HCT116 (cell line): ENCODE measurements around the gene MAPKBP1. TPM values are rescaled to one million over a fixed set of nuclear protein-coding genes. Genes with fewer than 3 reads are reported as not detected.

Experiments used
- ATAC-seq: fragments of 200-7000 bp; cut with Tn5 transposase; 2 replicates; pipeline ENCODE4 v1.9.1; 2020; ENCODE audit warnings: mild to moderate bottlenecking, moderate library complexity
- BruUV-seq: library from RNA; stranded (reverse); fragments of 400-500 nt; replicated peaks from 2 replicates; lab custom pipeline; 2021; lab: Mats Ljungman, UMichigan
- CTCF ChIA-PET: fragments of 300-600 bp; sonication (Branson Sonifier 250); formaldehyde crosslinking; loops from one replicate; lab custom pipeline; 2021; ENCODE audit warnings: antibody characterized with exemption; lab: Charles Lee
- POLR2A ChIA-PET: fragments of 300-600, 350-600 bp; sonication (Branson Sonifier 250); formaldehyde crosslinking; loops from one replicate; lab custom pipeline; 2021; ENCODE audit warnings: antibody characterized with exemption; lab: Charles Lee
- RAD21 ChIA-PET, 2 experiments: fragments of 300-600 bp; sonication (Branson Sonifier 250); formaldehyde crosslinking; loops; one replicate each; lab custom pipeline; 2023; ENCODE audit warnings: low total read pairs in 2 of 2; ENCODE audit not compliant: uncharacterized antibody in 2 of 2, unreplicated experiment in 2 of 2, low non-redundant PET in 1 of 2; lab: Charles Lee
- DNase-seq: peaks from one replicate; pipeline ENCODE4 v3.0.0-alpha.2; 2010; ENCODE audit warnings: low read depth, low spot score
- H2AFZ ChIP-seq: fragments of 200-600 bp; shearing (Covaris generic), sonication (generic); 2 replicates; pipeline ENCODE4 v1.6.1; 2017; ENCODE audit warnings: low read depth, mixed run types, mixed read lengths, antibody characterized with exemption, low read length; ENCODE audit not compliant: poor library complexity, severe bottlenecking
- H3K27ac ChIP-seq: 2 replicates; pipeline ENCODE4 v1.5.1; 2012; ENCODE audit warnings: low read depth, low read length
- H3K27me3 ChIP-seq: fragments of 200-600 bp; sonication (generic); 2 replicates; pipeline ENCODE4 v1.6.1; 2016; ENCODE audit warnings: mixed run types, low read length, mixed read lengths; ENCODE audit not compliant: insufficient read depth
- H3K36me3 ChIP-seq, 2 experiments: fragments of 200-500 bp in 1 of 2; fragments of 200-600 bp in 1 of 2; sonication (Bioruptor generic) in 1 of 2; sonication (generic) in 1 of 2; 2 replicates each; pipeline versions ENCODE4 v1.5.1 to v1.6.1; 2014 to 2016; ENCODE audit warnings: low read length in 2 of 2, inconsistent platforms in 1 of 2, mixed read lengths in 1 of 2, mixed run types in 1 of 2; ENCODE audit not compliant: insufficient read depth in 2 of 2, control insufficient read depth in 1 of 2
- H3K4me1 ChIP-seq, 2 experiments: fragments of 200-600 bp in 1 of 2; sonication (generic) in 1 of 2; 2 replicates each; pipeline versions ENCODE4 v1.5.1 to v1.6.1; 2012 to 2017; ENCODE audit warnings: low read length in 2 of 2, inconsistent platforms in 1 of 2, mild to moderate bottlenecking in 1 of 2, mixed read lengths in 1 of 2, mixed run types in 1 of 2, moderate library complexity in 1 of 2; ENCODE audit not compliant: insufficient read depth in 2 of 2, control insufficient read depth in 1 of 2
- H3K4me2 ChIP-seq: fragments of 200-600 bp; sonication (generic); 2 replicates; pipeline ENCODE4 v1.6.1; 2017; ENCODE audit warnings: mixed run types, low read length, mixed read lengths
- H3K4me3 ChIP-seq, 2 experiments: fragments of 200-600 bp in 1 of 2; sonication (generic) in 1 of 2; replicated peaks in 1 of 2; 2 replicates each; pipeline ENCODE4 v1.5.1; 2011 to 2016; ENCODE audit warnings: low read length in 2 of 2, control low read depth in 1 of 2, low read depth in 1 of 2, mild to moderate bottlenecking in 1 of 2, mixed read lengths in 1 of 2, mixed run types in 1 of 2
- H3K79me2 ChIP-seq: fragments of 200-600 bp; sonication (generic); 2 replicates; pipeline ENCODE4 v1.6.1; 2017; ENCODE audit warnings: mild to moderate bottlenecking, mixed run types, low read length, moderate library complexity, mixed read lengths; ENCODE audit not compliant: insufficient read depth
- H3K9ac ChIP-seq: fragments of 200-600 bp; sonication (generic); 2 replicates; pipeline ENCODE4 v1.6.1; 2016; ENCODE audit warnings: low read length, mixed read lengths
- H3K9me2 ChIP-seq: fragments of 200-600 bp; sonication (generic), shearing (Covaris generic); 2 replicates; pipeline ENCODE4 v1.6.1; 2017; ENCODE audit warnings: mixed run types, mild to moderate bottlenecking, moderate library complexity; ENCODE audit not compliant: insufficient read depth
- H3K9me3 ChIP-seq, 2 experiments: fragments of 200-500 bp in 1 of 2; fragments of 200-600 bp in 1 of 2; sonication (Bioruptor generic) in 1 of 2; sonication (generic) in 1 of 2; 2 replicates each; pipeline ENCODE4 v1.6.1; 2014 to 2017; ENCODE audit warnings: low read length in 2 of 2, mixed read lengths in 2 of 2, inconsistent platforms in 1 of 2, low read depth in 1 of 2, mild to moderate bottlenecking in 1 of 2, mixed run types in 1 of 2, moderate library complexity in 1 of 2; ENCODE audit not compliant: control insufficient read depth in 1 of 2, insufficient read depth in 1 of 2
- H4K20me1 ChIP-seq: fragments of 200-600 bp; sonication (generic), shearing (Covaris generic); 2 replicates; pipeline ENCODE4 v1.6.1; 2017; ENCODE audit warnings: mixed run types, mild to moderate bottlenecking, moderate library complexity; ENCODE audit not compliant: insufficient read depth
- ATF3 ChIP-seq: IDR thresholded peaks from 2 replicates; pipeline ENCODE4 v1.6.1; 2012
- CBX3 ChIP-seq: IDR thresholded peaks from 2 replicates; pipeline ENCODE4 v1.6.1; 2012; ENCODE audit warnings: low read depth
- CEBPB ChIP-seq: IDR thresholded peaks from 2 replicates; pipeline ENCODE4 v1.6.1; 2012; ENCODE audit warnings: low read depth
- CTCF ChIP-seq, 3 experiments: fragments of 200-600 bp in 1 of 3; sonication (generic) in 1 of 3; IDR thresholded peaks in 2 of 3; conservative IDR thresholded peaks in 1 of 3; 2 replicates each; pipeline ENCODE4 v1.5.1; 2012 to 2017; ENCODE audit warnings: low read depth in 2 of 3, low read length in 2 of 3, antibody characterized with exemption in 1 of 3, borderline replicate concordance in 1 of 3, control low read depth in 1 of 3, mild to moderate bottlenecking in 1 of 3, mixed read lengths in 1 of 3, mixed run types in 1 of 3, moderate library complexity in 1 of 3; ENCODE audit not compliant: insufficient read depth in 1 of 3
- EGR1 ChIP-seq: IDR thresholded peaks from 2 replicates; pipeline ENCODE4 v1.6.1; 2012; ENCODE audit warnings: low read depth
- ELF1 ChIP-seq: IDR thresholded peaks from 2 replicates; pipeline ENCODE4 v1.6.1; 2012; ENCODE audit warnings: low read depth, borderline replicate concordance
- EZH2phosphoT487 ChIP-seq: fragments of 200-600 bp; IDR thresholded peaks from 2 replicates; pipeline ENCODE4 v1.6.1; 2018; ENCODE audit warnings: antibody characterized with exemption, borderline replicate concordance
- FOSL1 ChIP-seq: IDR thresholded peaks from 2 replicates; pipeline ENCODE4 v1.6.1; 2012; ENCODE audit warnings: low read depth
- JUND ChIP-seq: IDR thresholded peaks from 2 replicates; pipeline ENCODE4 v1.6.1; 2012
- POLR2A ChIP-seq: IDR thresholded peaks from 2 replicates; pipeline ENCODE4 v1.7.0; 2011; ENCODE audit warnings: borderline replicate concordance; ENCODE audit not compliant: insufficient read depth, insufficient read length; ENCODE audit errors: extremely low read depth
- POLR2AphosphoS5 ChIP-seq: IDR thresholded peaks from 2 replicates; pipeline ENCODE4 v1.6.1; 2011; ENCODE audit warnings: mild to moderate bottlenecking, low read depth, low read length, moderate library complexity
- RAD21 ChIP-seq: IDR thresholded peaks from 2 replicates; pipeline ENCODE4 v1.6.1; 2012; ENCODE audit warnings: low read depth, mild to moderate bottlenecking
- REST ChIP-seq: IDR thresholded peaks from 2 replicates; pipeline ENCODE4 v1.6.1; 2012; ENCODE audit warnings: low read depth
- SIN3A ChIP-seq: IDR thresholded peaks from 2 replicates; pipeline ENCODE4 v1.6.1; 2012; ENCODE audit warnings: low read depth
- SP1 ChIP-seq: IDR thresholded peaks from 2 replicates; pipeline ENCODE4 v1.6.1; 2012; ENCODE audit warnings: low read depth
- ZFX ChIP-seq: fragments of 450-650 bp; IDR thresholded peaks from 2 replicates; pipeline ENCODE4 v1.6.1; 2017
- intact Hi-C: fragments of 100-400 bp; cut with micrococcal nuclease; formaldehyde crosslinking; loops from 2 replicates; pipeline ENCODE4 v1.10.0; 2022
- total RNA-seq: library from RNA; stranded (reverse); gene quantifications from one replicate; pipeline ENCODE4 v1.2.1, GENCODE V29; 2021; ENCODE audit not compliant: unreplicated experiment

Gene MAPKBP1
- total RNA-seq, 1 experiment from 2014 or later: 21.3 TPM

- Histone ChIP-seq H3K9me3 (no peaks in the 10 kb centered on the region), H3K36me3 (no peaks in the 10 kb centered on the region), H2AFZ (no peak overlapping the region), H3K4me3 (no peak overlapping the region), H3K27me3 (no peaks in the 10 kb centered on the region), H3K27ac (no peak overlapping the region), H3K9me2 (no peaks in the 10 kb centered on the region), H4K20me1 (no peaks in the 10 kb centered on the region), H3K4me1 (peaks cover 0 to 8% of the 10 kb centered on the region in 2 experiments; a peak in 2 of 4 replicates), H3K9ac (no peak overlapping the region), H3K4me2 (no peak overlapping the region), H3K79me2 (no peaks in the 10 kb centered on the region)
- ATAC-seq (no peak), DNase-seq (no peak)
- RAD21 ChIA-PET: no interaction called here
- no peak for TF ChIP-seq ZFX
- TF ChIP-seq RAD21: no peak
- TF ChIP-seq FOSL1: no peak
- no peak for TF ChIP-seq CTCF (IDR thresholded peaks at IDR 0.05 in 2 of 3, conservative IDR thresholded peaks at IDR 0.05 in 1 of 3; ENCODE audit: borderline replicate concordance in 1 of 3, insufficient read depth in 1 of 3, low read depth in 2 of 3, low read length in 2 of 3)
- TF ChIP-seq SP1: no peak
- TF ChIP-seq ELF1: no peak
- no peak for TF ChIP-seq CEBPB
- no peak for TF ChIP-seq EGR1
- TF ChIP-seq JUND: no peak
- TF ChIP-seq POLR2AphosphoS5: no peak
- TF ChIP-seq REST: no peak
- TF ChIP-seq CBX3: no peak
- no peak for TF ChIP-seq POLR2A
- no peak for TF ChIP-seq ATF3
- no peak for TF ChIP-seq SIN3A
- no peak for TF ChIP-seq EZH2phosphoT487
- intact Hi-C loops: no loop called here
- no TSS peak for BruUV-seq
- POLR2A ChIA-PET: no interaction called here
- CTCF ChIA-PET: no interaction called here
These were observed 97.1 kb downstream of the MAPKBP1 start for GRCh38 chr15:41871175-41871905.
